ENCODE data around the gene PPP1R1C. TPM values are rescaled to one million over a fixed set of nuclear protein-coding genes. Genes with fewer than 3 reads are reported as not detected.

PPP1R1C gene, protein sequence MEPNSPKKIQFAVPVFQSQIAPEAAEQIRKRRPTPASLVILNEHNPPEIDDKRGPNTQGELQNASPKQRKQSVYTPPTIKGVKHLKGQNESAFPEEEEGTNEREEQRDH
- polyA plus RNA-seq (2012; ENCODE audit: insufficient read length, low read depth), result not detected

DNA sequence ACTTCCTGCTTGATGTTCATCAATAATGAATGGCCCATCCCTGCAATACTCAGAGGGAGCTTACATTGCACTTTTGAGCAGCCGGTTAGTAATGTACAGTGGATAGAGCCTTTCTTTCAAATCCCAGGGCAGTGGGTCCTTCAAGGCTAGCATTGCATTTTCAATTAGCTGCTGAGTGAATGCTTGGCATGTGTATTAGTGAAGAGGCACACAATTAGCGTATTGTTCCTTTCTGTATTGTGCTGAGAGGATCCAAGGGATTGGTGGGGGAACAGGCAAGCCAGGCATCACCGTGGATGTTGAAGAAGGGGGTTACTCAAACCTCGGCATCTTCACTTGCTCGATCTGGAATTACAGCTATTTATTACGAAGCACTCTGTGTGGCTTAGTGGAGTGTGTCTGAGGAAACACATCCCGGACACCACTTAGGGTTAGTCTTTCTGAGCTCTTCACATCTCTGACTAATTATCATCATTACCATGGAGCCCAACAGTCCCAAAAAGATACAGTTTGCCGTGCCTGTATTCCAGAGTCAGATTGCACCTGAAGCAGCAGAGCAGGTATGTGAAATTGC, at the start of gene PPP1R1C:
TSS of gene PPP1R1C (plus strand) at position 222 of the 574 bp plus-strand sequence. CDS start at position 480, 258 bp downstream.
- no peak for TF ChIP-seq FOXP2 (optimal IDR thresholded peaks at IDR 0.05; ENCODE audit: borderline replicate concordance, extremely low read depth, extremely low read length, insufficient read depth)
- TF ChIP-seq POLR2AphosphoS5 (IDR thresholded peaks at IDR 0.05; ENCODE audit: low read depth, low read length), result no peak
- TF ChIP-seq, protein P1, sequence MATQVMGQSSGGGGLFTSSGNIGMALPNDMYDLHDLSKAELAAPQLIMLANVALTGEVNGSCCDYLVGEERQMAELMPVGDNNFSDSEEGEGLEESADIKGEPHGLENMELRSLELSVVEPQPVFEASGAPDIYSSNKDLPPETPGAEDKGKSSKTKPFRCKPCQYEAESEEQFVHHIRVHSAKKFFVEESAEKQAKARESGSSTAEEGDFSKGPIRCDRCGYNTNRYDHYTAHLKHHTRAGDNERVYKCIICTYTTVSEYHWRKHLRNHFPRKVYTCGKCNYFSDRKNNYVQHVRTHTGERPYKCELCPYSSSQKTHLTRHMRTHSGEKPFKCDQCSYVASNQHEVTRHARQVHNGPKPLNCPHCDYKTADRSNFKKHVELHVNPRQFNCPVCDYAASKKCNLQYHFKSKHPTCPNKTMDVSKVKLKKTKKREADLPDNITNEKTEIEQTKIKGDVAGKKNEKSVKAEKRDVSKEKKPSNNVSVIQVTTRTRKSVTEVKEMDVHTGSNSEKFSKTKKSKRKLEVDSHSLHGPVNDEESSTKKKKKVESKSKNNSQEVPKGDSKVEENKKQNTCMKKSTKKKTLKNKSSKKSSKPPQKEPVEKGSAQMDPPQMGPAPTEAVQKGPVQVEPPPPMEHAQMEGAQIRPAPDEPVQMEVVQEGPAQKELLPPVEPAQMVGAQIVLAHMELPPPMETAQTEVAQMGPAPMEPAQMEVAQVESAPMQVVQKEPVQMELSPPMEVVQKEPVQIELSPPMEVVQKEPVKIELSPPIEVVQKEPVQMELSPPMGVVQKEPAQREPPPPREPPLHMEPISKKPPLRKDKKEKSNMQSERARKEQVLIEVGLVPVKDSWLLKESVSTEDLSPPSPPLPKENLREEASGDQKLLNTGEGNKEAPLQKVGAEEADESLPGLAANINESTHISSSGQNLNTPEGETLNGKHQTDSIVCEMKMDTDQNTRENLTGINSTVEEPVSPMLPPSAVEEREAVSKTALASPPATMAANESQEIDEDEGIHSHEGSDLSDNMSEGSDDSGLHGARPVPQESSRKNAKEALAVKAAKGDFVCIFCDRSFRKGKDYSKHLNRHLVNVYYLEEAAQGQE (IDR thresholded peaks at IDR 0.05; ENCODE audit: insufficient read depth in 1 of 2, low read depth in 2 of 2, low read length in 2 of 2), result no peak
- TF ChIP-seq TAF1 (IDR thresholded peaks at IDR 0.05; ENCODE audit: borderline replicate concordance, insufficient read depth, low read length), result no peak
- no peak for TF ChIP-seq SIN3A (IDR thresholded peaks at IDR 0.05; ENCODE audit: borderline replicate concordance, insufficient read depth, low read length)

DNA sequence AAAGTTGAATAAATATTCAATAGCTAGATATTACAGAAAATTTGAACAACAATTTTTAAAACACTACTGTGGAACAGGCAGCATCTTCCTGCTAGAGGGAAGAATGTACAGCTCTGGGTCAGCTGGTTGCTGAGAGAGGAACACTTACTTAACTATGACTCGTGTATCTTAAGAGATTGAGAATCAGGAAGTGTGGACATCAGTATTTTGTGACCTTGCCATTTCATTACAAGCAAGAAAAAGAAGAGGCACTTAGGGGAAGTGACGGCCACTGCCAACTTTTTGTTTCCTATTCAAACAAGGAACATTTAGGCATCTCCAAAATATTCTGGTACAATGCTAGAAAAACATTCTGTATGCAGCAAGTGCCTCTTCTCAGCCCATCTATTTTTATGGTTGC, 48.2 kb upstream of the PPP1R1C start:
- no peak for TF ChIP-seq TAF1 (IDR thresholded peaks at IDR 0.05; ENCODE audit: borderline replicate concordance, insufficient read depth, low read length)
- no peak for TF ChIP-seq POLR2AphosphoS5 (IDR thresholded peaks at IDR 0.05; ENCODE audit: low read depth, low read length)
- TF ChIP-seq FOXP2 (optimal IDR thresholded peaks at IDR 0.05; ENCODE audit: borderline replicate concordance, extremely low read depth, extremely low read length, insufficient read depth), result no peak
- TF ChIP-seq SIN3A (IDR thresholded peaks at IDR 0.05; ENCODE audit: borderline replicate concordance, insufficient read depth, low read length), result no peak
- TF ChIP-seq, protein P1 (IDR thresholded peaks at IDR 0.05; ENCODE audit: insufficient read depth in 1 of 2, low read depth in 2 of 2, low read length in 2 of 2), result no peak

DNA sequence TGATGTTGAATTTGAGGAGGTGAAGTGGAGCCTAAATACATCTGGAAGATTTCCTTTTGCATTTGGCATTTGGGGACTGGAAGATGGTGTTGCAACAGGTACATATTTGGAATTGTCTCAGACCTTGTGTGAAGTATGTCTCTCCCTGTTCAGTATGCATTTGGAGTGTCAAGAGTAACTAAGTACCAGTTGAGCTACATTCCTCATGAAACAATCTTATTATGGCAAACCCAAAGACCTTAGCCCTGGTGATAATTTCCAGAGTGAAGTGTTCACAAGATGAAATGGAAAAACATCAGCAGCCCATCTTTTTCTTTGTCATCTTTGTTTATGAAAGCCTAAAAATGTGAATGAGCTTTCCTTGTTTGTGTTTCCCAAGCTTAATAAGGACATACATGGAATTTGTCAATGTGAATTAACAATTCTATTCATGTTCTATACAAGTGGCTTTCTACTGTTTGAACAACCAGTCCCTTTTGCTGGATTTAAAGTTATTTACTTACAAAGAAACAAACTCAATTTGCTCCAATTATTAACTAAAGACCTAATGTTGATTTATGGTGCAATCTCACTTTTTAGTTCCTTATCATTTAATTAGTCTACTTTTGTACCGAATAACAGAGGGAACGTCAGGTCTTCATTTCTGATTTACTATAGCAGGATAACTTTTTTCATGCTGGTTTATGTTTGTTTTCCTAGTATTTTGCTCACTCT, 42.1 kb upstream of the PPP1R1C start:
- TF ChIP-seq FOXP2 (optimal IDR thresholded peaks at IDR 0.05; ENCODE audit: borderline replicate concordance, extremely low read depth, extremely low read length, insufficient read depth), result no peak
- TF ChIP-seq POLR2AphosphoS5 (IDR thresholded peaks at IDR 0.05; ENCODE audit: low read depth, low read length), result no peak
- TF ChIP-seq, protein P1 (IDR thresholded peaks at IDR 0.05; ENCODE audit: insufficient read depth in 1 of 2, low read depth in 2 of 2, low read length in 2 of 2), result no peak
- no peak for TF ChIP-seq TAF1 (IDR thresholded peaks at IDR 0.05; ENCODE audit: borderline replicate concordance, insufficient read depth, low read length)
- TF ChIP-seq SIN3A (IDR thresholded peaks at IDR 0.05; ENCODE audit: borderline replicate concordance, insufficient read depth, low read length), result no peak

DNA sequence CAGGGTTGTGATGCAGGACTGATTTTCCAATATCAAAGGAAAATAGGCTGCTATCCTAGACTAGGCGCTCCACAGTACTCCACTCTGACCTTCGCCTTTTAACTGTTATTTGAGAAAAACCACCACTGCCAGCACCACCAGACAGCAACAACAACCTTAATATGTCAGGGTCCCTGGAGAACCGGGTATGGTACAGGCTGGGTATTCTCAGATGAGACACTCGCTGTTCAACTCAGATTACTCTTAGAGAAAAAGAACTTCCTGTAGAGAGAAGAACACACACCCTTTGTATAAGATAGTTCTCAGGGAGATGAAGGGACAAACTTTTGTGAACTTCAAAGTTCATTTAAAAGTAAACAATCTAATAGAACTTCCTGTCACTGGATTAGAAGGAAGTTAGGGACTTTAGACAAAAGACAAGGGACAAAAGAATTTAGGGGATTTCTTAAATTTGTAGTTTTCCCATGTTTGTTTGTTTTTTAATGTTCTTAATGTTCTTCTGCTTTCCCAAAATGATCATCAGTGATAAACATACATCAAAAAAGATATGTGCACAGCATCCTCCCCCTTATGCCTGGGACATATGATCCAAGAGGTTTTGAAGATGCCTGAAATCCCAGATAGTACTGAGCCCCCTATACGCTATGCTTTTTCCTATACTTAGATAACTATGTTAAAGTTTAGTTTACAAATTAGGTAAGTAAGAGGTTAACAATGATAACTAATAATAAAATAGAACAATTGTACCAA, 41.3 kb upstream of the PPP1R1C start:
- TF ChIP-seq FOXP2 (optimal IDR thresholded peaks at IDR 0.05; ENCODE audit: borderline replicate concordance, extremely low read depth, extremely low read length, insufficient read depth), result no peak

DNA sequence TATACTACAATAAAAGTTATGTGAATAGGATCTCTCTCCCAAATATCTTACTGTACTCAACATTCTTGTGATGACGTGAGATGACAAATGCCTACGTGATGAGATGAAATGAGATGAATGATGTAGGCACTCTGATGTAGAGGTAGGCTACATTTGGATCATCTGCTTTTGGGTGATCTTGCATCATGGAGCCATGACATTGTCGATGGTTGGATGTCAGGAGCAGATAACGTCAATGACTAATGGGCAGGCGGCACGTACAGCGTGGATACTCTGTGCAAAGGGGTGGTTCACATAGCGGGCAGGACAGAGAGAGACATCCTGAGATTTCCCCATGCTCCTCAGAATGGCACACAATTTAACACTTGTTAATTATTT, 40.8 kb upstream of the PPP1R1C start:
- TF ChIP-seq POLR2AphosphoS5 (IDR thresholded peaks at IDR 0.05; ENCODE audit: low read depth, low read length) (no peak), SIN3A (IDR thresholded peaks at IDR 0.05; ENCODE audit: borderline replicate concordance, insufficient read depth, low read length) (no peak), FOXP2 (optimal IDR thresholded peaks at IDR 0.05; ENCODE audit: borderline replicate concordance, extremely low read depth, extremely low read length, insufficient read depth) (no peak)

Measured in PFSK-1 (cell line).